ENCODE results near the gene MRPL54. TPM values are rescaled to one million over a fixed set of nuclear protein-coding genes. Genes with fewer than 3 reads are reported as not detected.

The MRPL54 gene
- polyA plus RNA-seq, 1 donor from 2014 or later: 74.7 TPM

DNA sequence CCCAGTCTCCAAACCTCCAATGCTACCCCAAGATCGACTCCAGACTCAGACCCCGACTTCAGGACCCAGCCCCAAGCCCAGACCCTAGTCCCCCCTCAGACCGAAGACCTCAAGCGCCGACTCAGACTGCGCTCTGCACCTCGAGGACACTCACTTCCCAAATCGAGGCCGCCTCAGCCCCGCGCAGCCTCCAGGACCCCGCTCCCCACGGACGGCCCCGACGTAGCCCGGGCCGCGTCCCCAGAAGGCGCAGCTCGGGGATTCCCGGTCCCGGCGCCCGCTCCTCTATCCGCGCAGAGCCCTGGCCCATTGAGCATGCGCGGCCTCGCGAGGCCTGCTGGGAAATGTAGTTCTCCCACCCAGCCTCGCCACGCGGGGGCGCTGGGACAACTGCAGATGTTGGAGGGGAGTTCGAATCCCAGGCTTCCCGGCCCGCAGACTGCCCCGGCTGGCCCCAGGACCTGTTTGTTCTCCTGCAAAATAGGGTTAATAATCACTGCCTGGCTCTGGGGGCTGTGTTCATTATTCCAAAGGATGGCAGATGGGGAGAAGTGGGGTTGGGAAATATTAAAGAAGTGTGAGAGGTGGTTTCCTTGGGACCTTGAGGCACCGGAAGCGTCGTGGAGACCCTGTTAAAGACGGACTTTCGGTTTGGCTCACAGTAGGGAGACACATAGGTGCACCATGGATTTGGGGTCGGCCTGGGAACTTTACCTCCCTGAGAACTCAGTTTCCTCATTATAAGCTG lies 926 bp upstream of the MRPL54 start, which contains the start of gene APBA3:
Gene APBA3 (minus strand): TSS at position 311 of the 748 bp plus-strand sequence. CDS start 1,428 bp downstream, outside the sequence.
- Histone ChIP-seq H3K27ac (ENCODE audit: low read length) (peak within 1 kb of the TSS; percentile 95), H3F3A (ENCODE audit: insufficient read depth, low read length, poor library complexity, severe bottlenecking) (no peaks in the 10 kb centered on the region), H3K9ac (ENCODE audit: low read length) (peak within 1 kb of the TSS; percentile 91), H4K20me1 (ENCODE audit: insufficient read depth) (no peaks in the 10 kb centered on the region), H2AFZ (ENCODE audit: low read depth, low read length) (peak within 1 kb of the TSS; percentile 48), H3K36me3 (ENCODE audit: insufficient read depth, low read length) (no peaks in the 10 kb centered on the region), H3K79me2 (replicated peaks; ENCODE audit: insufficient read depth, low read length) (peaks cover 7% of the 10 kb centered on the region), H3K9me3 (ENCODE audit: low read length) (no peaks in the 10 kb centered on the region), H3K27me3 (ENCODE audit: insufficient read depth, low read depth, low read length) (no peaks in the 10 kb centered on the region), H3K4me2 (ENCODE audit: low read length) (peak within 1 kb of the TSS; percentile 76), H3K9me2 (ENCODE audit: insufficient read depth, low read length) (no peaks in the 10 kb centered on the region), H3K4me3 (ENCODE audit: low read length) (peak within 1 kb of the TSS; percentile 75)
- peak; percentile 68 for TF ChIP-seq POLR2AphosphoS5 (IDR thresholded peaks at IDR 0.05)
- TF ChIP-seq, protein P1, sequence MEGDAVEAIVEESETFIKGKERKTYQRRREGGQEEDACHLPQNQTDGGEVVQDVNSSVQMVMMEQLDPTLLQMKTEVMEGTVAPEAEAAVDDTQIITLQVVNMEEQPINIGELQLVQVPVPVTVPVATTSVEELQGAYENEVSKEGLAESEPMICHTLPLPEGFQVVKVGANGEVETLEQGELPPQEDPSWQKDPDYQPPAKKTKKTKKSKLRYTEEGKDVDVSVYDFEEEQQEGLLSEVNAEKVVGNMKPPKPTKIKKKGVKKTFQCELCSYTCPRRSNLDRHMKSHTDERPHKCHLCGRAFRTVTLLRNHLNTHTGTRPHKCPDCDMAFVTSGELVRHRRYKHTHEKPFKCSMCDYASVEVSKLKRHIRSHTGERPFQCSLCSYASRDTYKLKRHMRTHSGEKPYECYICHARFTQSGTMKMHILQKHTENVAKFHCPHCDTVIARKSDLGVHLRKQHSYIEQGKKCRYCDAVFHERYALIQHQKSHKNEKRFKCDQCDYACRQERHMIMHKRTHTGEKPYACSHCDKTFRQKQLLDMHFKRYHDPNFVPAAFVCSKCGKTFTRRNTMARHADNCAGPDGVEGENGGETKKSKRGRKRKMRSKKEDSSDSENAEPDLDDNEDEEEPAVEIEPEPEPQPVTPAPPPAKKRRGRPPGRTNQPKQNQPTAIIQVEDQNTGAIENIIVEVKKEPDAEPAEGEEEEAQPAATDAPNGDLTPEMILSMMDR (IDR thresholded peaks at IDR 0.05; ENCODE audit: poor library complexity, severe bottlenecking): peak; percentile 93
- TF ChIP-seq EP300 (conservative IDR thresholded peaks at IDR 0.05; ENCODE audit: poor library complexity, severe bottlenecking): peak; percentile 38
- TF ChIP-seq, protein P2, sequence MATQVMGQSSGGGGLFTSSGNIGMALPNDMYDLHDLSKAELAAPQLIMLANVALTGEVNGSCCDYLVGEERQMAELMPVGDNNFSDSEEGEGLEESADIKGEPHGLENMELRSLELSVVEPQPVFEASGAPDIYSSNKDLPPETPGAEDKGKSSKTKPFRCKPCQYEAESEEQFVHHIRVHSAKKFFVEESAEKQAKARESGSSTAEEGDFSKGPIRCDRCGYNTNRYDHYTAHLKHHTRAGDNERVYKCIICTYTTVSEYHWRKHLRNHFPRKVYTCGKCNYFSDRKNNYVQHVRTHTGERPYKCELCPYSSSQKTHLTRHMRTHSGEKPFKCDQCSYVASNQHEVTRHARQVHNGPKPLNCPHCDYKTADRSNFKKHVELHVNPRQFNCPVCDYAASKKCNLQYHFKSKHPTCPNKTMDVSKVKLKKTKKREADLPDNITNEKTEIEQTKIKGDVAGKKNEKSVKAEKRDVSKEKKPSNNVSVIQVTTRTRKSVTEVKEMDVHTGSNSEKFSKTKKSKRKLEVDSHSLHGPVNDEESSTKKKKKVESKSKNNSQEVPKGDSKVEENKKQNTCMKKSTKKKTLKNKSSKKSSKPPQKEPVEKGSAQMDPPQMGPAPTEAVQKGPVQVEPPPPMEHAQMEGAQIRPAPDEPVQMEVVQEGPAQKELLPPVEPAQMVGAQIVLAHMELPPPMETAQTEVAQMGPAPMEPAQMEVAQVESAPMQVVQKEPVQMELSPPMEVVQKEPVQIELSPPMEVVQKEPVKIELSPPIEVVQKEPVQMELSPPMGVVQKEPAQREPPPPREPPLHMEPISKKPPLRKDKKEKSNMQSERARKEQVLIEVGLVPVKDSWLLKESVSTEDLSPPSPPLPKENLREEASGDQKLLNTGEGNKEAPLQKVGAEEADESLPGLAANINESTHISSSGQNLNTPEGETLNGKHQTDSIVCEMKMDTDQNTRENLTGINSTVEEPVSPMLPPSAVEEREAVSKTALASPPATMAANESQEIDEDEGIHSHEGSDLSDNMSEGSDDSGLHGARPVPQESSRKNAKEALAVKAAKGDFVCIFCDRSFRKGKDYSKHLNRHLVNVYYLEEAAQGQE (IDR thresholded peaks at IDR 0.05; ENCODE audit: borderline replicate concordance): no peak
- peak; percentile 34 for TF ChIP-seq MXI1 (conservative IDR thresholded peaks at IDR 0.05; ENCODE audit: poor library complexity, severe bottlenecking)
- TF ChIP-seq SMC3 (conservative IDR thresholded peaks at IDR 0.05; ENCODE audit: poor library complexity): peak; percentile 64
- TF ChIP-seq EZH2 (IDR thresholded peaks at IDR 0.05; ENCODE audit: borderline replicate concordance, insufficient read depth, low read length, poor library complexity, severe bottlenecking): no peak
- TF ChIP-seq RAD21 (conservative IDR thresholded peaks at IDR 0.05): peak; percentile 61

DNA sequence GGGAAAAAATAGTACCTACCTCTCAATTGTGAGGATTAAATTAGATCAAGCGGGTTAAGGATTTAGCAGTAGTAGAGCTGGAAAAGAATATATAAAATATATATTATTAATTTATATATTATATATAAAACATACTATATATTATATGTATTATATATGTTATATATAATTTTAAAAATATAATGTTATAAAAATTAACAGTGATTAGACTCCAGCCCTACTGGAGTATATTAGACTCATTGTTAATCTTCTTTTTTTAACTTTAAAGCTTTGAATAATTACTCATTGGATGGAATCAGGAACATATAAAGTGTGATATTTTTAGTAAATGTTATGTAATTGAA lies 380 bp upstream of the MRPL54 start:
- peak overlapping the region; percentile 95 for H3K27ac ChIP-seq (ENCODE audit: low read length)
- H2AFZ ChIP-seq (ENCODE audit: low read depth, low read length): no peak overlapping the region
- H3K9ac ChIP-seq (ENCODE audit: low read length): no peak overlapping the region

More for the DNA sequence above, 380 bp upstream of the MRPL54 start:
- Histone ChIP-seq H3K27me3 (ENCODE audit: insufficient read depth, low read depth, low read length) (no peaks in the 10 kb centered on the region), H3K9me3 (ENCODE audit: low read length) (no peaks in the 10 kb centered on the region), H3K79me2 (replicated peaks; ENCODE audit: insufficient read depth, low read length) (peaks cover 7% of the 10 kb centered on the region), H3K36me3 (ENCODE audit: insufficient read depth, low read length) (no peaks in the 10 kb centered on the region), H3K4me2 (ENCODE audit: low read length) (no peak overlapping the region), H3K9me2 (ENCODE audit: insufficient read depth, low read length) (no peaks in the 10 kb centered on the region), H3F3A (ENCODE audit: insufficient read depth, low read length, poor library complexity, severe bottlenecking) (no peaks in the 10 kb centered on the region), H4K20me1 (ENCODE audit: insufficient read depth) (no peaks in the 10 kb centered on the region), H3K4me3 (ENCODE audit: low read length) (peak overlapping the region; percentile 70)
- TF ChIP-seq, protein P1 (IDR thresholded peaks at IDR 0.05; ENCODE audit: poor library complexity, severe bottlenecking): no peak
- TF ChIP-seq, protein P2 (IDR thresholded peaks at IDR 0.05; ENCODE audit: borderline replicate concordance): no peak
- TF ChIP-seq EZH2 (IDR thresholded peaks at IDR 0.05; ENCODE audit: borderline replicate concordance, insufficient read depth, low read length, poor library complexity, severe bottlenecking) (no peak), POLR2AphosphoS5 (IDR thresholded peaks at IDR 0.05) (no peak), RAD21 (conservative IDR thresholded peaks at IDR 0.05) (no peak), SMC3 (conservative IDR thresholded peaks at IDR 0.05; ENCODE audit: poor library complexity) (no peak), MXI1 (conservative IDR thresholded peaks at IDR 0.05; ENCODE audit: poor library complexity, severe bottlenecking) (no peak), TAF1 (IDR thresholded peaks at IDR 0.05; ENCODE audit: low read depth) (no peak), EP300 (conservative IDR thresholded peaks at IDR 0.05; ENCODE audit: poor library complexity, severe bottlenecking) (no peak)

Measured in neural cell (in vitro differentiated cells).